HepG2 (cell line): Measurements from ENCODE around the gene HDGF. TPM values are rescaled to one million over a fixed set of nuclear protein-coding genes. Genes with fewer than 3 reads are reported as not detected.

Source experiments
- ATRX ChIP-seq: sonication (generic); formaldehyde crosslinking; IDR thresholded peaks from 2 replicates; pipeline ENCODE4 v1.4.0; 2020; ENCODE audit warnings: missing genetic modification reagents, borderline replicate concordance
- BRF2 ChIP-seq: sonication (generic); formaldehyde crosslinking; IDR thresholded peaks from 2 replicates; pipeline ENCODE4 v1.8.1; 2022; ENCODE audit warnings: mild to moderate bottlenecking, missing genetic modification reagents
- HOXA3 ChIP-seq: sonication (generic); formaldehyde crosslinking; IDR thresholded peaks from 2 replicates; pipeline ENCODE4 v1.5.0; 2020; ENCODE audit warnings: missing genetic modification reagents
- JDP2 ChIP-seq: sonication (generic); formaldehyde crosslinking; IDR thresholded peaks from 2 replicates; pipeline ENCODE4 v1.8.1; 2022; ENCODE audit warnings: missing genetic modification reagents, borderline replicate concordance
- KAT8 ChIP-seq: IDR thresholded peaks from 2 replicates; pipeline ENCODE4 v1.6.1; 2016; ENCODE audit warnings: missing genetic modification reagents, missing compliant biosample characterization
- NR3C1 ChIP-seq: sonication (generic); formaldehyde crosslinking; IDR thresholded peaks from 2 replicates; pipeline ENCODE4 v1.4.0; 2020; ENCODE audit warnings: missing genetic modification reagents
- SIX4 ChIP-seq: sonication (generic); formaldehyde crosslinking; IDR thresholded peaks from 2 replicates; pipeline ENCODE4 v1.4.0; 2020; ENCODE audit warnings: missing genetic modification reagents
- SMARCE1 ChIP-seq: fragments of 450-650 bp; IDR thresholded peaks from 2 replicates; pipeline ENCODE4 v1.6.1; 2017; ENCODE audit warnings: borderline replicate concordance
- SOX13 ChIP-seq, 3 experiments: fragments of 450-650 bp in 1 of 3; sonication (generic) in 1 of 3; formaldehyde crosslinking in 1 of 3; IDR thresholded peaks in 2 of 3; conservative IDR thresholded peaks in 1 of 3; 2 replicates each; pipeline versions ENCODE4 v1.5.0 to v1.6.1; 2016 to 2020; ENCODE audit warnings: antibody characterized with exemption in 1 of 3, mild to moderate bottlenecking in 1 of 3, missing compliant biosample characterization in 1 of 3, missing genetic modification reagents in 1 of 3, moderate library complexity in 1 of 3
- ZBTB10 ChIP-seq: sonication (generic); formaldehyde crosslinking; IDR thresholded peaks from 2 replicates; pipeline ENCODE4 v1.4.0; 2020; ENCODE audit warnings: missing genetic modification reagents, borderline replicate concordance
- ZNF720 ChIP-seq: sonication (generic); formaldehyde crosslinking; IDR thresholded peaks from 2 replicates; pipeline ENCODE4 v1.4.0; 2020; ENCODE audit warnings: missing genetic modification reagents
- ZNF770 ChIP-seq: sonication (generic); formaldehyde crosslinking; IDR thresholded peaks from 2 replicates; pipeline ENCODE4 v1.5.0; 2020; ENCODE audit warnings: mild to moderate bottlenecking, missing genetic modification reagents
- polyA plus RNA-seq, 8 experiments: library from polyadenylated mRNA; depleted of rRNA in 3 of 8; stranded (reverse) in 7 of 8; unstranded in 1 of 8; fragments of >200 nt; fragmentation: Illumina TruSeq in 4 of 8; extraction: Trizol in 4 of 8; gene quantifications; 2 replicates each; pipeline versions ENCODE4 v1.2.1 to v1.2.3, GENCODE V29; 2011 to 2016; ENCODE audit warnings: low read depth in 4 of 8, missing spikeins in 1 of 8, mixed read lengths in 1 of 8; ENCODE audit not compliant: insufficient read depth in 1 of 8
- total RNA-seq, 5 experiments: library from RNA; depleted of rRNA; stranded (reverse); fragments of >200 nt; fragmentation: Illumina TruSeq; extraction: Trizol; gene quantifications; 2 replicates each; pipeline ENCODE4 v1.2.3, GENCODE V29; 2016; ENCODE audit warnings: low read depth in 1 of 5
- TF ChIP-seq, protein P1 (sequence below): sonication (generic); formaldehyde crosslinking; IDR thresholded peaks from 2 replicates; pipeline ENCODE4 v1.4.0; 2020; ENCODE audit warnings: missing genetic modification reagents; ENCODE audit errors: not compliant biosample characterization
- TF ChIP-seq, protein P2 (sequence below): sonication (generic); formaldehyde crosslinking; IDR thresholded peaks from 2 replicates; pipeline ENCODE4 v1.8.0; 2022; ENCODE audit warnings: mild to moderate bottlenecking, missing genetic modification reagents, borderline replicate concordance

HDGF gene
- total and polyA plus RNA-seq, 2 of the 13 experiments (the other 11 are each of a cell fraction or from before 2014, with no cell fraction given): 156 to 196 TPM

DNA sequence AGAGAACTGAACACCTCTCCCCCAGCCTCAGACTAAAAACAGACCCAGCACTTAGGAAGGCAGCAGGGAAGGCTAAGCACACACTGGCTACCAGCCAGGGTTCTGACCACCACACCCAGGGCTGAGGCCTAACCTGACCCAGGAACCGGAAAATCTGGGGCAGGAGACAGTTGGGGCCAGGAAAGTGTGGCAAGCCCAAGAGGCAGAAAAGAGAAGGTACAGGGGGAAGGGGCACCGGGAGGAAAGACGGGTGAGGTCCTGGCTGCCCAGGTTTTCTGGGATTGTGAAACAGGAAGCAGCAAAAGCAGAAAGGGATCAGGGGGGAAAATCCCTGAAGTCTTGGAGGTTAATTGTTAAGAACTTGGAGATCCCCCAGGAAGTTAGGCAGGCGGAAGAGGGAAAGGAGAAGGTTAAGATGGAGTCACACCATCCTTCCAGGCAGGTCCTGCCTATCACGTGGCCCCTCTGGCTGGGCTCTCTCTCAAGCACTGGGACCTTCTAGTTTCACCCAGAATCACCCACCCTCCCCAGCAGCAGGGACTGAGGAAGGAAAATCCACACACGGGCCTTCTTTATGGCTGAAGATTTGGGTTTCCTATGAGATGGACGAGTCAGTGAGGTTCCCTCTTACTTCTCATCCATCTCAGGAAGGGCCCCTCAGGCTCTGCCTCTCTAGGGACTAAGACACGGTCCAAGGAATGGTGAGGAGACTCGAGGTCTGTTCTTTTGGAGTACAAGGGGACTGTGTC is 2.6 kb downstream of the HDGF start (continued):
- TF ChIP-seq BRF2 (CRISPR knock-in tag): no peak
- peak; percentile 60; the same call in 1 of the 2 replicates for TF ChIP-seq KAT8 (CRISPR knock-in tag)
- TF ChIP-seq SIX4 (CRISPR knock-in tag): no peak
- TF ChIP-seq SOX13 (IDR thresholded peaks at IDR 0.05): no peak
- TF ChIP-seq SOX13 (CRISPR knock-in tag; conservative IDR thresholded peaks at IDR 0.05 in 1 of 2, IDR thresholded peaks at IDR 0.05 in 1 of 2): no peak
- TF ChIP-seq, protein P1, sequence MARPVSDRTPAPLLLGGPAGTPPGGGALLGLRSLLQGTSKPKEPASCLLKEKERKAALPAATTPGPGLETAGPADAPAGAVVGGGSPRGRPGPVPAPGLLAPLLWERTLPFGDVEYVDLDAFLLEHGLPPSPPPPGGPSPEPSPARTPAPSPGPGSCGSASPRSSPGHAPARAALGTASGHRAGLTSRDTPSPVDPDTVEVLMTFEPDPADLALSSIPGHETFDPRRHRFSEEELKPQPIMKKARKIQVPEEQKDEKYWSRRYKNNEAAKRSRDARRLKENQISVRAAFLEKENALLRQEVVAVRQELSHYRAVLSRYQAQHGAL (CRISPR knock-in tag): no peak
- TF ChIP-seq JDP2 (CRISPR knock-in tag): no peak
- TF ChIP-seq, protein P2, sequence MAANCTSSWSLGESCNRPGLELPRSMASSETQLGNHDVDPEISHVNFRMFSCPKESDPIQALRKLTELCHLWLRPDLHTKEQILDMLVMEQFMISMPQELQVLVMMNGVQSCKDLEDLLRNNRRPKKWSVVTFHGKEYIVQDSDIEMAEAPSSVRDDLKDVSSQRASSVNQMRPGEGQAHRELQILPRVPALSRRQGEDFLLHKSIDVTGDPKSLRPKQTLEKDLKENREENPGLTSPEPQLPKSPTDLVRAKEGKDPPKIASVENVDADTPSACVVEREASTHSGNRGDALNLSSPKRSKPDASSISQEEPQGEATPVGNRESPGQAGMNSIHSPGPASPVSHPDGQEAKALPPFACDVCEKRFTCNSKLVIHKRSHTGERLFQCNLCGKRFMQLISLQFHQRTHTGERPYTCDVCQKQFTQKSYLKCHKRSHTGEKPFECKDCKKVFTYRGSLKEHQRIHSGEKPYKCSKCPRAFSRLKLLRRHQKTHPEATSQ (CRISPR knock-in tag): no peak
- TF ChIP-seq NR3C1: no peak
- no peak for TF ChIP-seq ZNF770 (CRISPR knock-in tag)
- no peak for TF ChIP-seq ZBTB10 (CRISPR knock-in tag)
- no peak for TF ChIP-seq ZNF720 (CRISPR knock-in tag)
- peak; percentile 52; the same call in 1 of the 2 replicates for TF ChIP-seq HOXA3 (CRISPR knock-in tag)
- TF ChIP-seq SMARCE1: no peak
- TF ChIP-seq ATRX (CRISPR knock-in tag): no peak
